HepG2 (cell line): ENCODE results near the gene MRPL14. TPM values are rescaled to one million over a fixed set of nuclear protein-coding genes. Genes with fewer than 3 reads are reported as not detected.

ENCODE experiments used
- CEBPB ChIP-seq: IDR thresholded peaks from 2 replicates; pipeline ENCODE4 v1.6.1; 2011; ENCODE audit warnings: low read depth, low read length, improper control_type of control experiment, borderline replicate concordance
- DMAP1 ChIP-seq: IDR thresholded peaks from 2 replicates; pipeline ENCODE4 v1.6.1; 2016
- HOXD1 ChIP-seq: sonication (generic); formaldehyde crosslinking; IDR thresholded peaks from 2 replicates; pipeline ENCODE4 v1.5.0; 2020; ENCODE audit warnings: missing genetic modification reagents
- JUNB ChIP-seq: sonication (generic); formaldehyde crosslinking; IDR thresholded peaks from 2 replicates; pipeline ENCODE4 v1.8.0; 2022; ENCODE audit warnings: missing genetic modification reagents, mild to moderate bottlenecking, borderline replicate concordance
- KAT7 ChIP-seq: IDR thresholded peaks from 2 replicates; pipeline ENCODE4 v1.6.1; 2018; ENCODE audit warnings: borderline replicate concordance, missing compliant biosample characterization
- NFE2 ChIP-seq: sonication (generic); formaldehyde crosslinking; IDR thresholded peaks from 2 replicates; pipeline ENCODE4 v1.4.0; 2020; ENCODE audit warnings: missing genetic modification reagents
- NR2F6 ChIP-seq, 2 experiments: IDR thresholded peaks; 2 replicates each; pipeline ENCODE4 v1.6.1; 2016; ENCODE audit warnings: antibody characterized with exemption in 1 of 2, mild to moderate bottlenecking in 1 of 2
- SNRNP70 ChIP-seq: fragments of 200-400 bp; formaldehyde crosslinking; IDR thresholded peaks from 2 replicates; pipeline ENCODE4 v1.6.1; 2017; ENCODE audit warnings: mild to moderate bottlenecking, low read depth, low read length, moderate library complexity
- SOX6 ChIP-seq, 2 experiments: fragments of 450-650 bp in 1 of 2; sonication (generic) in 1 of 2; formaldehyde crosslinking in 1 of 2; IDR thresholded peaks; 2 replicates each; pipeline versions ENCODE4 v1.4.0 to v1.6.1; 2017 to 2020; ENCODE audit warnings: antibody characterized with exemption in 1 of 2, mild to moderate bottlenecking in 1 of 2, missing genetic modification reagents in 1 of 2
- SP4 ChIP-seq: sonication (generic); formaldehyde crosslinking; IDR thresholded peaks from 2 replicates; pipeline ENCODE4 v1.8.1; 2023; ENCODE audit warnings: mild to moderate bottlenecking, missing genetic modification reagents
- SP5 ChIP-seq: IDR thresholded peaks from 2 replicates; pipeline ENCODE4 v1.6.1; 2016; ENCODE audit warnings: low read depth, borderline replicate concordance
- ZKSCAN1 ChIP-seq: fragments of 150-350 bp; IDR thresholded peaks from 2 replicates; pipeline ENCODE4 v1.6.1; 2014; ENCODE audit warnings: low read length
- ZNF329 ChIP-seq: sonication (generic); formaldehyde crosslinking; IDR thresholded peaks from 2 replicates; pipeline ENCODE4 v1.9.0; 2021; ENCODE audit warnings: low read depth, mild to moderate bottlenecking, missing genetic modification reagents
- ZNF33A ChIP-seq: sonication (generic); formaldehyde crosslinking; IDR thresholded peaks from 2 replicates; pipeline ENCODE4 v1.5.1; 2020; ENCODE audit warnings: missing genetic modification reagents, mild to moderate bottlenecking, moderate library complexity, borderline replicate concordance
- ZNF501 ChIP-seq: sonication (generic); formaldehyde crosslinking; IDR thresholded peaks from 2 replicates; pipeline ENCODE4 v1.5.1; 2020; ENCODE audit warnings: mild to moderate bottlenecking, moderate library complexity, missing genetic modification reagents
- ZNF672 ChIP-seq: sonication (generic); formaldehyde crosslinking; IDR thresholded peaks from 2 replicates; pipeline ENCODE4 v1.8.1; 2022; ENCODE audit warnings: missing genetic modification reagents
- ZNF746 ChIP-seq: sonication (generic); formaldehyde crosslinking; IDR thresholded peaks from 2 replicates; pipeline ENCODE4 v1.8.0; 2022; ENCODE audit warnings: mild to moderate bottlenecking, missing genetic modification reagents
- polyA plus RNA-seq, 8 experiments: library from polyadenylated mRNA; depleted of rRNA in 3 of 8; stranded (reverse) in 7 of 8; unstranded in 1 of 8; fragments of >200 nt; fragmentation: Illumina TruSeq in 4 of 8; extraction: Trizol in 4 of 8; gene quantifications; 2 replicates each; pipeline versions ENCODE4 v1.2.1 to v1.2.3, GENCODE V29; 2011 to 2016; ENCODE audit warnings: low read depth in 4 of 8, missing spikeins in 1 of 8, mixed read lengths in 1 of 8; ENCODE audit not compliant: insufficient read depth in 1 of 8
- total RNA-seq, 5 experiments: library from RNA; depleted of rRNA; stranded (reverse); fragments of >200 nt; fragmentation: Illumina TruSeq; extraction: Trizol; gene quantifications; 2 replicates each; pipeline ENCODE4 v1.2.3, GENCODE V29; 2016; ENCODE audit warnings: low read depth in 1 of 5
- TF ChIP-seq, protein P1 (sequence below): sonication (generic); formaldehyde crosslinking; IDR thresholded peaks from 2 replicates; pipeline ENCODE4 v1.4.0; 2020; ENCODE audit warnings: mild to moderate bottlenecking, missing genetic modification reagents
- TF ChIP-seq, protein P2 (sequence below): sonication (generic); formaldehyde crosslinking; IDR thresholded peaks from 2 replicates; pipeline ENCODE4 v1.4.0; 2020; ENCODE audit warnings: missing genetic modification reagents
- TF ChIP-seq, protein P3 (sequence below): sonication (generic); formaldehyde crosslinking; IDR thresholded peaks from 2 replicates; pipeline ENCODE4 v1.5.1; 2020; ENCODE audit warnings: mild to moderate bottlenecking, missing genetic modification reagents, moderate library complexity
- TF ChIP-seq, protein P4 (sequence below): sonication (generic); formaldehyde crosslinking; IDR thresholded peaks from 2 replicates; pipeline ENCODE4 v1.5.1; 2020; ENCODE audit warnings: missing genetic modification reagents, mild to moderate bottlenecking, borderline replicate concordance
- TF ChIP-seq, protein P5 (sequence below): sonication (generic); formaldehyde crosslinking; IDR thresholded peaks from 2 replicates; pipeline ENCODE4 v1.5.1; 2020; ENCODE audit warnings: missing genetic modification reagents, mild to moderate bottlenecking, borderline replicate concordance

MRPL14 gene
- total and polyA plus RNA-seq, 2 of the 13 experiments (the other 11 are each of a cell fraction or from before 2014, with no cell fraction given): 157 to 178 TPM

DNA sequence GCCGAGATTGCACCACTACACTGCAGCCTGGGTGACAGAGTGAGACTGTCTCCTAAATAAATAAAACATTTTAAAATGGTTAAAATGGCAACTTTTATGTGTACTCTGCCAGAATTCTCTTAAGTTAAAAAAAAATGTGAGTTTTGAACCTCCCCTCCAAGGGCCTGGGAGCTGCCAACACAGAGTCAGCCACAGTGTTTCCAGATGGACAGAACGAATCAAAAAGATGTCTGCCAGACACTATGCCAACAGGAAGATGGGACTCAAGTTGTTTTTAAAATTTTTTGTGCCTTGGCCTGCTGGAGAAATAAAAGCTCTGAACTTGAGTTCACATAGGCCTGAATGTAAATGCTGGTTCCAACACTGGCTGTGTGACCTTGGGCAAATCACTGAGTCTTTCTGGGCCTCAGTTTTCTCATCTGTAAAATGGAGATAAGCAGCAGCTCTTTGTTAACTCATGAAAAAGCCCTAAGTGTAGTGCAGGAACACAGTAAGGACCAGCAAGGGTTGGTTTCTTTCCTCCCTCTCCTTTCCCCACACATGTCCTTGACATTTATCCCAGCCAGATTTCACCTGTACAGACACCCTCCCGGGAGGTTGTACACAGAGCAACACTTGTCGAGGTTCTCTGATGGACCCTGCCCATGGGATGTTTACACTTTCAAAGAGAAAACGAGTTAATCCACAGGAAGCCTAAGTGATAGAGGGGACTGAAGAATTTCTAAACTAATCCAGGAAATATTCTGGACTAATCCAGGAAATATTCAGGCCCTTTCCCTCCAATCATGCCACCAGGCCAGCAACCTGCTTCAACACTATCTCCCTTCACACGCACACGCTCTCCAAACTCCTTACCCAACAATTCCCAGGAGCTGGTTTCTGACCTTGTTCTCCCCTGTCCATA, 35.0 kb downstream of the MRPL14 start (continued):
- TF ChIP-seq, protein P1, sequence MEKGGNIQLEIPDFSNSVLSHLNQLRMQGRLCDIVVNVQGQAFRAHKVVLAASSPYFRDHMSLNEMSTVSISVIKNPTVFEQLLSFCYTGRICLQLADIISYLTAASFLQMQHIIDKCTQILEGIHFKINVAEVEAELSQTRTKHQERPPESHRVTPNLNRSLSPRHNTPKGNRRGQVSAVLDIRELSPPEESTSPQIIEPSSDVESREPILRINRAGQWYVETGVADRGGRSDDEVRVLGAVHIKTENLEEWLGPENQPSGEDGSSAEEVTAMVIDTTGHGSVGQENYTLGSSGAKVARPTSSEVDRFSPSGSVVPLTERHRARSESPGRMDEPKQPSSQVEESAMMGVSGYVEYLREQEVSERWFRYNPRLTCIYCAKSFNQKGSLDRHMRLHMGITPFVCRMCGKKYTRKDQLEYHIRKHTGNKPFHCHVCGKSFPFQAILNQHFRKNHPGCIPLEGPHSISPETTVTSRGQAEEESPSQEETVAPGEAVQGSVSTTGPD (CRISPR knock-in tag): no peak; the same call in 1 of the 2 replicates
- TF ChIP-seq SP5 (CRISPR knock-in tag) (peak; percentile 63; the same call in 1 of the 2 replicates), NR2F6 (IDR thresholded peaks at IDR 0.05) (peak; percentile 83), NR2F6 (CRISPR knock-in tag; IDR thresholded peaks at IDR 0.05) (peak; percentile 91), SP4 (peak; percentile 44; the same call in 1 of the 2 replicates), JUNB (no peak), DMAP1 (no peak), ZNF672 (CRISPR knock-in tag) (no peak), ZNF746 (CRISPR knock-in tag) (peak; percentile 87; the same call in 1 of the 2 replicates), SNRNP70 (no peak), ZNF329 (CRISPR knock-in tag) (no peak), KAT7 (peak; percentile 84; the same call in 1 of the 2 replicates), SOX6 (IDR thresholded peaks at IDR 0.05) (no peak), SOX6 (CRISPR knock-in tag; IDR thresholded peaks at IDR 0.05) (peak; percentile 84), ZNF33A (0 out of 2 replicates have a peak, but pooled peaks have one; percentile 46), HOXD1 (CRISPR knock-in tag) (peak; percentile 78; the same call in 1 of the 2 replicates), ZKSCAN1 (peak; percentile 38; the same call in 1 of the 2 replicates), CEBPB (no peak), ZNF501 (CRISPR knock-in tag) (peak; percentile 91), NFE2 (CRISPR knock-in tag) (no peak)
- TF ChIP-seq, protein P2, sequence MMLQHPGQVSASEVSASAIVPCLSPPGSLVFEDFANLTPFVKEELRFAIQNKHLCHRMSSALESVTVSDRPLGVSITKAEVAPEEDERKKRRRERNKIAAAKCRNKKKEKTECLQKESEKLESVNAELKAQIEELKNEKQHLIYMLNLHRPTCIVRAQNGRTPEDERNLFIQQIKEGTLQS (CRISPR knock-in tag): no peak
- TF ChIP-seq, protein P3, sequence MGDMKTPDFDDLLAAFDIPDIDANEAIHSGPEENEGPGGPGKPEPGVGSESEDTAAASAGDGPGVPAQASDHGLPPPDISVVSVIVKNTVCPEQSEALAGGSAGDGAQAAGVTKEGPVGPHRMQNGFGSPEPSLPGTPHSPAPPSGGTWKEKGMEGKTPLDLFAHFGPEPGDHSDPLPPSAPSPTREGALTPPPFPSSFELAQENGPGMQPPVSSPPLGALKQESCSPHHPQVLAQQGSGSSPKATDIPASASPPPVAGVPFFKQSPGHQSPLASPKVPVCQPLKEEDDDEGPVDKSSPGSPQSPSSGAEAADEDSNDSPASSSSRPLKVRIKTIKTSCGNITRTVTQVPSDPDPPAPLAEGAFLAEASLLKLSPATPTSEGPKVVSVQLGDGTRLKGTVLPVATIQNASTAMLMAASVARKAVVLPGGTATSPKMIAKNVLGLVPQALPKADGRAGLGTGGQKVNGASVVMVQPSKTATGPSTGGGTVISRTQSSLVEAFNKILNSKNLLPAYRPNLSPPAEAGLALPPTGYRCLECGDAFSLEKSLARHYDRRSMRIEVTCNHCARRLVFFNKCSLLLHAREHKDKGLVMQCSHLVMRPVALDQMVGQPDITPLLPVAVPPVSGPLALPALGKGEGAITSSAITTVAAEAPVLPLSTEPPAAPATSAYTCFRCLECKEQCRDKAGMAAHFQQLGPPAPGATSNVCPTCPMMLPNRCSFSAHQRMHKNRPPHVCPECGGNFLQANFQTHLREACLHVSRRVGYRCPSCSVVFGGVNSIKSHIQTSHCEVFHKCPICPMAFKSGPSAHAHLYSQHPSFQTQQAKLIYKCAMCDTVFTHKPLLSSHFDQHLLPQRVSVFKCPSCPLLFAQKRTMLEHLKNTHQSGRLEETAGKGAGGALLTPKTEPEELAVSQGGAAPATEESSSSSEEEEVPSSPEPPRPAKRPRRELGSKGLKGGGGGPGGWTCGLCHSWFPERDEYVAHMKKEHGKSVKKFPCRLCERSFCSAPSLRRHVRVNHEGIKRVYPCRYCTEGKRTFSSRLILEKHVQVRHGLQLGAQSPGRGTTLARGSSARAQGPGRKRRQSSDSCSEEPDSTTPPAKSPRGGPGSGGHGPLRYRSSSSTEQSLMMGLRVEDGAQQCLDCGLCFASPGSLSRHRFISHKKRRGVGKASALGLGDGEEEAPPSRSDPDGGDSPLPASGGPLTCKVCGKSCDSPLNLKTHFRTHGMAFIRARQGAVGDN: no peak
- TF ChIP-seq, protein P4, sequence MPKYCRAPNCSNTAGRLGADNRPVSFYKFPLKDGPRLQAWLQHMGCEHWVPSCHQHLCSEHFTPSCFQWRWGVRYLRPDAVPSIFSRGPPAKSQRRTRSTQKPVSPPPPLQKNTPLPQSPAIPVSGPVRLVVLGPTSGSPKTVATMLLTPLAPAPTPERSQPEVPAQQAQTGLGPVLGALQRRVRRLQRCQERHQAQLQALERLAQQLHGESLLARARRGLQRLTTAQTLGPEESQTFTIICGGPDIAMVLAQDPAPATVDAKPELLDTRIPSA: no peak
- TF ChIP-seq, protein P5, sequence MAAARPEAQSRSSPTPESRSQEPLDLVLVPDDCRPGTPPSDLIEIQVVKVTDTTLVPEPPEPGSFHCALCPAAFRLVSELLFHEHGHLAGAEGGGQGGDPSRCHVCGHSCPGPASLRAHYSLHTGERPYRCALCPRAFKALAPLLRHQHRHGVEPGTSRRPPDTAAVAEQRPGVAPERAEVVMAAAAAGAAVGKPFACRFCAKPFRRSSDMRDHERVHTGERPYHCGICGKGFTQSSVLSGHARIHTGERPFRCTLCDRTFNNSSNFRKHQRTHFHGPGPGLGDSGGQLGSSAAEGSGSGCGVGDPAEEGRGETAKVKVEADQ (CRISPR knock-in tag): no peak; the same call in 1 of the 2 replicates
